H1 (cell line): ENCODE measurements around the gene APLP2. TPM values are rescaled to one million over a fixed set of nuclear protein-coding genes. Genes with fewer than 3 reads are reported as not detected.
A peak's percentile ranks its signal among the peaks of the same experiment; 100 is the strongest.

ENCODE experiments used
- CTCF ChIA-PET: fragments of 300-600 bp; sonication (Branson Sonifier 250); formaldehyde crosslinking; loops from one replicate; lab custom pipeline; 2021; ENCODE audit not compliant: partially characterized antibody; lab: Charles Lee
- POLR2A ChIA-PET: fragments of 300-600 bp; sonication (Branson Sonifier 250); formaldehyde crosslinking; loops from one replicate; lab custom pipeline; 2021; ENCODE audit warnings: inconsistent platforms; ENCODE audit not compliant: partially characterized antibody; lab: Charles Lee
- DNase-seq, 2 experiments: peaks; one replicate each; pipeline versions ENCODE4 v3.0.0 to v3.0.0-alpha.2; 2010 to 2022; ENCODE audit warnings: low spot score in 2 of 2, low read depth in 1 of 2, mixed read lengths in 1 of 2
- FAIRE-seq: peaks from 2 replicates; lab custom pipeline; 2011; peaks lifted over from hg19 to GRCh38; lab: Jason Lieb, UNC
- H2AFZ ChIP-seq: 2 replicates; pipeline ENCODE4 v1.8.1; 2012; ENCODE audit warnings: low read length, inconsistent platforms
- H2AK5ac ChIP-seq: 2 replicates; pipeline ENCODE4 v1.6.1; 2013; ENCODE audit warnings: low read depth, low read length
- H2BK120ac ChIP-seq: replicated peaks from 2 replicates; pipeline ENCODE3; 2013; ENCODE audit warnings: low read depth, low read length, inconsistent platforms
- H2BK12ac ChIP-seq: 2 replicates; pipeline ENCODE4 v1.6.1; 2013; ENCODE audit warnings: low read depth, low read length
- H2BK15ac ChIP-seq: 2 replicates; pipeline ENCODE4 v1.6.1; 2013; ENCODE audit warnings: low read length
- H2BK20ac ChIP-seq: 2 replicates; pipeline ENCODE4 v1.6.1; 2013; ENCODE audit warnings: low read length
- H2BK5ac ChIP-seq: 2 replicates; pipeline ENCODE4 v1.6.1; 2013; ENCODE audit warnings: low read depth, low read length
- H3K14ac ChIP-seq: 2 replicates; pipeline ENCODE4 v1.6.1; 2013; ENCODE audit warnings: inconsistent platforms; ENCODE audit not compliant: insufficient read length
- H3K18ac ChIP-seq: 2 replicates; pipeline ENCODE4 v1.6.1; 2013; ENCODE audit warnings: low read length; ENCODE audit errors: extremely low read depth
- H3K23ac ChIP-seq: 2 replicates; pipeline ENCODE4 v1.6.1; 2013; ENCODE audit warnings: inconsistent platforms; ENCODE audit not compliant: insufficient read length
- H3K23me2 ChIP-seq: 2 replicates; pipeline ENCODE4 v1.6.1; 2013; ENCODE audit warnings: low read depth, low read length
- H3K27ac ChIP-seq: 2 replicates; pipeline ENCODE4 v1.6.1; 2011; ENCODE audit warnings: low read depth, low read length, inconsistent platforms
- H3K27me3 ChIP-seq, 4 experiments: replicated peaks in 1 of 4; 1 replicate in 1 of 4; 2 replicates in 3 of 4; pipeline versions ENCODE4 v1.6.1 to v1.8.1; 2011 to 2013; ENCODE audit warnings: low read length in 3 of 4, mild to moderate bottlenecking in 3 of 4, inconsistent platforms in 2 of 4, mixed read lengths in 2 of 4, moderate library complexity in 1 of 4; ENCODE audit not compliant: control insufficient read depth in 3 of 4, insufficient read depth in 3 of 4; ENCODE audit errors: extremely low read depth in 1 of 4
- H3K36me3 ChIP-seq, 4 experiments: 2 replicates each; pipeline versions ENCODE4 v1.6.1 to v1.8.1; 2011 to 2013; ENCODE audit warnings: mild to moderate bottlenecking in 4 of 4, low read length in 3 of 4, moderate library complexity in 2 of 4, control low read depth in 1 of 4, inconsistent platforms in 1 of 4; ENCODE audit not compliant: insufficient read depth in 4 of 4, control insufficient read depth in 2 of 4
- H3K4ac ChIP-seq: replicated peaks from 2 replicates; pipeline ENCODE3; 2013; ENCODE audit warnings: low read length, low read depth, mixed read lengths, inconsistent platforms; ENCODE audit not compliant: insufficient read length
- H3K4me1 ChIP-seq, 4 experiments: replicated peaks in 1 of 4; 1 replicate in 1 of 4; 2 replicates in 3 of 4; pipeline versions ENCODE4 v1.6.1 to v1.8.1; 2011 to 2013; ENCODE audit warnings: low read length in 3 of 4, inconsistent platforms in 2 of 4, mixed read lengths in 1 of 4; ENCODE audit not compliant: insufficient read depth in 4 of 4, control insufficient read depth in 3 of 4
- H3K4me2 ChIP-seq, 2 experiments: 2 replicates each; pipeline versions ENCODE4 v1.6.1 to v1.8.1; 2011 to 2013; ENCODE audit warnings: low read depth in 2 of 2, low read length in 2 of 2, control low read depth in 1 of 2, inconsistent platforms in 1 of 2, mild to moderate bottlenecking in 1 of 2; ENCODE audit not compliant: insufficient read depth in 1 of 2
- H3K4me3 ChIP-seq, 4 experiments: fragments of 200-600, 300-600 bp in 1 of 4; sonication (generic), shearing (Covaris generic), sonication (Bioruptor Twin) in 1 of 4; 2 replicates each; pipeline versions ENCODE4 v1.5.1 to v1.8.1; 2011 to 2016; ENCODE audit warnings: low read length in 4 of 4, low read depth in 3 of 4, control low read depth in 2 of 4, inconsistent platforms in 2 of 4, mild to moderate bottlenecking in 2 of 4, mixed read lengths in 1 of 4, moderate library complexity in 1 of 4; ENCODE audit not compliant: insufficient read depth in 2 of 4; ENCODE audit errors: extremely low read depth in 1 of 4
- H3K56ac ChIP-seq: replicated peaks from 2 replicates; pipeline ENCODE3; 2013; ENCODE audit warnings: low read depth, mild to moderate bottlenecking, mixed read lengths, low read length, inconsistent platforms; ENCODE audit not compliant: insufficient read length
- H3K79me1 ChIP-seq: 2 replicates; pipeline ENCODE4 v1.6.1; 2013; ENCODE audit warnings: low read depth, low read length, control low read depth
- H3K79me2 ChIP-seq, 2 experiments: 2 replicates each; pipeline versions ENCODE4 v1.6.1 to v1.8.1; 2012 to 2013; ENCODE audit warnings: low read length in 2 of 2, mild to moderate bottlenecking in 2 of 2, inconsistent platforms in 1 of 2; ENCODE audit not compliant: insufficient read depth in 2 of 2, control insufficient read depth in 1 of 2
- H3K9ac ChIP-seq, 4 experiments: replicated peaks in 1 of 4; 1 replicate in 1 of 4; 2 replicates in 3 of 4; pipeline versions ENCODE4 v1.6.1 to v1.8.1; 2011 to 2013; ENCODE audit warnings: low read depth in 3 of 4, low read length in 3 of 4, control low read depth in 2 of 4, mild to moderate bottlenecking in 2 of 4, moderate library complexity in 2 of 4, inconsistent platforms in 1 of 4; ENCODE audit errors: extremely low read depth in 1 of 4
- H3K9me3 ChIP-seq, 2 experiments: 2 replicates each; pipeline versions ENCODE4 v1.6.1 to v1.8.1; 2012 to 2013; ENCODE audit warnings: mild to moderate bottlenecking in 2 of 2, moderate library complexity in 2 of 2, control low read depth in 1 of 2, inconsistent platforms in 1 of 2, low read depth in 1 of 2, low read length in 1 of 2, mixed read lengths in 1 of 2; ENCODE audit not compliant: insufficient read depth in 2 of 2
- H4K20me1 ChIP-seq, 2 experiments: replicated peaks in 1 of 2; 2 replicates each; pipeline versions ENCODE3 to v1.8.1; 2011 to 2013; ENCODE audit warnings: inconsistent platforms in 2 of 2, low read length in 2 of 2, mild to moderate bottlenecking in 1 of 2; ENCODE audit not compliant: insufficient read depth in 2 of 2, control insufficient read depth in 1 of 2
- H4K5ac ChIP-seq: 2 replicates; pipeline ENCODE4 v1.6.1; 2013; ENCODE audit warnings: low read length, low read depth, mixed read lengths, inconsistent platforms; ENCODE audit not compliant: insufficient read length
- H4K8ac ChIP-seq: 2 replicates; pipeline ENCODE4 v1.8.0; 2013; ENCODE audit warnings: mild to moderate bottlenecking, moderate library complexity, low read length, inconsistent platforms; ENCODE audit not compliant: insufficient read depth; ENCODE audit errors: extremely low read depth
- H4K91ac ChIP-seq: replicated peaks from 2 replicates; pipeline ENCODE3; 2013; ENCODE audit warnings: low read length, mixed read lengths, inconsistent platforms; ENCODE audit not compliant: insufficient read length
- CHD2 ChIP-seq: IDR thresholded peaks from 2 replicates; pipeline ENCODE4 v1.6.1; 2012; ENCODE audit warnings: low read length, improper control_type of control experiment
- EGR1 ChIP-seq: IDR thresholded peaks from 2 replicates; pipeline ENCODE4 v1.6.1; 2011; ENCODE audit warnings: low read depth, low read length, borderline replicate concordance
- EZH2 ChIP-seq: fragments of 200-600 bp; sonication (generic); IDR thresholded peaks from 2 replicates; pipeline ENCODE4 v1.7.1; 2012; ENCODE audit warnings: low read depth, mild to moderate bottlenecking, moderate library complexity, low read length, inconsistent platforms; ENCODE audit not compliant: severe bottlenecking
- KDM4A ChIP-seq: IDR thresholded peaks from one replicate; pipeline ENCODE4 v1.7.1; 2012; ENCODE audit warnings: low read depth, mild to moderate bottlenecking, moderate library complexity, low read length, inconsistent platforms; ENCODE audit not compliant: severe bottlenecking
- NRF1 ChIP-seq: IDR thresholded peaks from 2 replicates; pipeline ENCODE4 v1.6.1; 2011; ENCODE audit warnings: mild to moderate bottlenecking, low read depth, low read length, improper control_type of control experiment
- RNF2 ChIP-seq: fragments of 200-900, 300-1000 bp; sonication (generic); IDR thresholded peaks from 2 replicates; pipeline ENCODE4 v1.7.1; 2016; ENCODE audit warnings: borderline replicate concordance, low read depth, mild to moderate bottlenecking, antibody characterized with exemption, low read length; ENCODE audit not compliant: poor library complexity, severe bottlenecking; ENCODE audit errors: missing control alignments
- SIN3A ChIP-seq, 2 experiments: IDR thresholded peaks in 1 of 2; conservative IDR thresholded peaks in 1 of 2; 2 replicates each; pipeline ENCODE4 v1.6.1; 2011 to 2012; ENCODE audit warnings: low read length in 2 of 2, improper control_type of control experiment in 1 of 2, low read depth in 1 of 2, mild to moderate bottlenecking in 1 of 2
- SUZ12 ChIP-seq: fragments of 200-600 bp; sonication (generic); IDR thresholded peaks from 2 replicates; pipeline ENCODE4 v1.6.1; 2012; ENCODE audit warnings: mild to moderate bottlenecking, inconsistent platforms, low read length, moderate library complexity, mixed read lengths
- TAF1 ChIP-seq: IDR thresholded peaks from 2 replicates; pipeline ENCODE4 v1.6.1; 2011; ENCODE audit warnings: mild to moderate bottlenecking, low read depth, low read length
- USF2 ChIP-seq: IDR thresholded peaks from 2 replicates; pipeline ENCODE4 v1.6.1; 2011; ENCODE audit warnings: low read length, improper control_type of control experiment
- WGBS, 2 experiments: shearing (Covaris generic) in 1 of 2; methylation state at CpG; one replicate each; pipeline versions ENCODE4 v1.1.6 to v1.1.7; 2013 to 2015; ENCODE audit warnings: low lambda C conversion rate in 2 of 2, mixed read lengths in 2 of 2, inconsistent platforms in 1 of 2, low coverage in 1 of 2, missing lambda C conversion rate in 1 of 2; ENCODE audit not compliant: insufficient replicate concordance in 2 of 2, insufficient coverage in 1 of 2, insufficient read length in 1 of 2; ENCODE audit errors: extremely low coverage in 1 of 2, missing lambda C conversion rate in 1 of 2; 5-methylcytosine and 5-hydroxymethylcytosine counted together
- polyA plus RNA-seq, 7 experiments: library from polyadenylated mRNA; depleted of rRNA in 3 of 7; stranded (reverse) in 5 of 7; unstranded in 2 of 7; fragments of >200 nt in 5 of 7; fragments of 200-250 nt in 2 of 7; gene quantifications; 1 replicate in 5 of 7; 2 replicates in 1 of 7; 4 replicates in 1 of 7; pipeline versions ENCODE4 v1.2.1 to v1.2.3, GENCODE V29; 2011 to 2013; ENCODE audit warnings: missing spikeins in 2 of 7, mixed read lengths in 2 of 7
- total RNA-seq: library from RNA; stranded (reverse); fragmentation: NEBNext Ultra II Directional; extraction: Animal tissue kit (Norgen Biotek cat#: 25700); gene quantifications from 2 replicates; pipeline ENCODE4 v1.2.1, GENCODE V29; 2021

APLP2 gene
- total and polyA plus RNA-seq, 2 of the 8 experiments (the other 6 are each of a cell fraction or from before 2014, with no cell fraction given) = 222 to 315 TPM

- no peak overlapping the region; the same call in 1 of the 2 replicates for H2BK20ac ChIP-seq
- WGBS, 2 experiments = 32% methylated on average over 18 of the region's 18 CpGs; no CpG with 5 or more reads in 1 of the 2 experiments
- H2AK5ac ChIP-seq = no peak overlapping the region
- H3K9me3 ChIP-seq = no peaks in the 10 kb centered on the region
- H4K8ac ChIP-seq = peak overlapping the region; percentile 75; the same call in 1 of the 2 replicates
- no peak overlapping the region for H2BK120ac ChIP-seq
- peaks cover 11 to 14% of the 10 kb centered on the region in 2 experiments for H4K20me1 ChIP-seq
- H3K79me2 ChIP-seq = peaks cover 10 to 30% of the 10 kb centered on the region in 2 experiments
- peaks cover 13% of the 10 kb centered on the region for H3K23me2 ChIP-seq
- H3K18ac ChIP-seq = peak overlapping the region; percentile 97; the same call in 1 of the 2 replicates
- no peaks in the 10 kb centered on the region; the same call in 1 of the 2 replicates for H3K79me1 ChIP-seq
- no peak overlapping the region for H3K56ac ChIP-seq
- CTCF ChIA-PET = no interaction called here
- H3K27me3 ChIP-seq = peaks cover 3 to 20% (median 14%) of the 10 kb centered on the region in 4 experiments
- H4K91ac ChIP-seq = no peak overlapping the region
- no peaks in the 10 kb centered on the region for H3K36me3 ChIP-seq
- no peak overlapping the region for H3K27ac ChIP-seq
- TF ChIP-seq SIN3A (conservative IDR thresholded peaks at IDR 0.05 in 1 of 2, IDR thresholded peaks at IDR 0.05 in 1 of 2; ENCODE audit: low read depth in 1 of 2, low read length in 2 of 2) (0 out of 4 replicates have a peak, but pooled peaks of 1 of the 2 experiments have one; percentile 25), KDM4A (no peak), SUZ12 (peak; percentile 47; the same call in 1 of the 2 replicates), TAF1 (no peak), USF2 (no peak), CHD2 (no peak), EGR1 (no peak), NRF1 (no peak), RNF2 (no peak), EZH2 (peak; percentile 40)
- POLR2A ChIA-PET = no interaction called here
- no peak overlapping the region for H4K5ac ChIP-seq
- no peak overlapping the region for H3K4ac ChIP-seq
- peak overlapping the region; percentile 61; the same call in 1 of the 2 replicates for H2BK15ac ChIP-seq
- H3K4me3 ChIP-seq = peak overlapping the region; percentile 62 to 94 (median 78)
- 0 out of 2 replicates have a peak overlapping the region, but pooled peaks have one; percentile 3 for H2BK5ac ChIP-seq
- H3K4me1 ChIP-seq = peaks cover 2 to 7% (median 6%) of the 10 kb centered on the region in 4 experiments; a peak in 5 of 7 replicates
- H2AFZ ChIP-seq = peak overlapping the region; percentile 84
- peak overlapping the region; percentile 97 to 99 for H3K4me2 ChIP-seq
- DNase-seq (no peak), FAIRE-seq (no peak)
- peak overlapping the region; percentile 50; the same call in 1 of the 2 replicates for H2BK12ac ChIP-seq
- no peak overlapping the region for H3K23ac ChIP-seq
- H3K14ac ChIP-seq = no peak overlapping the region
- peak overlapping the region in 2 of 4 experiments; percentile 42 to 52; a peak in 3 of 7 replicates for H3K9ac ChIP-seq
Observed at GRCh38 chr11:130068546-130068985, 1.1 kb upstream of the APLP2 start.
